ENCODE measurements around the gene SPECC1L. TPM values are rescaled to one million over a fixed set of nuclear protein-coding genes. Genes with fewer than 3 reads are reported as not detected.

Gene SPECC1L
- total RNA-seq, 8 experiments from 2014 or later, result 17.0 to 52.1 (median 43.0) TPM

- Histone ChIP-seq H3K27ac (no peak overlapping the region), H3K4me3 (no peak overlapping the region), H3K4me1 (replicated peaks in 1 of 2) (no peaks in the 10 kb centered on the region)
- no peak for ATAC-seq (replicated peaks in 6 of 8)
- 77 to 100% (median 91%) methylated on average over 2 to 13 of the region's 13 CpGs for WGBS, 10 experiments
- in situ Hi-C loops (cut with MboI; ENCODE audit: low pct_unique_long_range_greater_than_20kb in 2 of 9, low sequenced_read_pairs in 9 of 9, unreplicated experiment in 9 of 9), result loop anchor here in 1 of 9 experiments (25.0 kb wide), 1 partner anchor 190 kb away; no protein-coding TSS in a partner anchor
These were observed 51.4 kb downstream of the SPECC1L start for GRCh38 chr22:24321999-24322398.

DNA sequence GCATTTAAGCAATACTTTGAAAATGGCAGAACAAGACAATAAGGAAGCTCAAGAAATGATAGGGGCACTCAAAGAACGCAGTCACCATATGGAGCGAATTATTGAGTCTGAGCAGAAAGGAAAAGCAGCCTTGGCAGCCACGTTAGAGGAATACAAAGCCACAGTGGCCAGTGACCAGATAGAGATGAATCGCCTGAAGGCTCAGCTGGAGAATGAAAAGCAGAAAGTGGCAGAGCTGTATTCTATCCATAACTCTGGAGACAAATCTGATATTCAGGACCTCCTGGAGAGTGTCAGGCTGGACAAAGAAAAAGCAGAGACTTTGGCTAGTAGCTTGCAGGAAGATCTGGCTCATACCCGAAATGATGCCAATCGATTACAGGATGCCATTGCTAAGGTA, 51.9 kb downstream of the SPECC1L start:
- in situ Hi-C loops (cut with MboI; ENCODE audit: low pct_unique_long_range_greater_than_20kb in 2 of 9, low sequenced_read_pairs in 9 of 9, unreplicated experiment in 9 of 9), result loop anchor here in 1 of 9 experiments (25.0 kb wide), 1 partner anchor 190 kb away; no protein-coding TSS in a partner anchor
- 35 to 100% (median 90%) methylated on average over 2 to 6 of the region's 6 CpGs; no CpG with 5 or more reads in 1 of the 10 experiments for WGBS, 10 experiments
- no peak overlapping the region for H3K27ac ChIP-seq
- ATAC-seq (replicated peaks in 6 of 8), result no peak
- H3K4me3 ChIP-seq, result no peak overlapping the region
- no peaks in the 10 kb centered on the region for H3K4me1 ChIP-seq (replicated peaks in 1 of 2)

GRCh38 chr22:24323233-24323632, 52.6 kb downstream of the SPECC1L start:
- WGBS, 10 experiments, result 80 to 100% (median 97%) methylated on average over 1 to 2 of the region's 2 CpGs; no CpG with 5 or more reads in 2 of the 10 experiments
- in situ Hi-C loops (cut with MboI; ENCODE audit: low pct_unique_long_range_greater_than_20kb in 2 of 9, low sequenced_read_pairs in 9 of 9, unreplicated experiment in 9 of 9), result loop anchor here in 1 of 9 experiments (25.0 kb wide), 1 partner anchor 189 kb away; no protein-coding TSS in a partner anchor
- ATAC-seq (replicated peaks in 6 of 8), result no peak
- H3K4me1 ChIP-seq (replicated peaks in 1 of 2), result no peaks in the 10 kb centered on the region
- no peak overlapping the region for H3K27ac ChIP-seq
- no peak overlapping the region for H3K4me3 ChIP-seq

DNA sequence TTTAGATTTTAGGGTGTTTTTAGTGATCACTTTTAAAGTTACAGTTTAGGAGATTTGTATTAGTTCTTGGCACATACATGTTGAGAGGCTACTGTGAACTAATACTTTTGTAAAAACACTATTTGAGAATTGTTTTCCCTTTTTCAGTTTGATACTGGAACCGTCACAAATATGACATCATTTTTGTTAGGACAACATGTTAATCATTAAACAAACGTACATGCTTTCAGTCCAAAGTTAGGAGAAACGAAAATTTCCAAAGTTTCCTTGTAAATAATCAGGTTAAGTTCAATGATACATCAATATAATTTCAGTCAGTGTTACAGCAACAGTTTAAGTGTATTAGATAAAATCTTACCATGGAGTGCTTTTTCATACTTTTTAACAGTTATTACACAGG, 53.1 kb downstream of the SPECC1L start:
- in situ Hi-C loops (cut with MboI; ENCODE audit: low pct_unique_long_range_greater_than_20kb in 2 of 9, low sequenced_read_pairs in 9 of 9, unreplicated experiment in 9 of 9), result loop anchor here in 1 of 9 experiments (25.0 kb wide), 1 partner anchor 189 kb away; no protein-coding TSS in a partner anchor
- Histone ChIP-seq H3K4me1 (replicated peaks in 1 of 2) (no peaks in the 10 kb centered on the region), H3K4me3 (no peak overlapping the region), H3K27ac (no peak overlapping the region)
- ATAC-seq (replicated peaks in 6 of 8), result no peak
- WGBS, 10 experiments, result 25 to 97% (median 81%) methylated on average over 1 to 3 of the region's 3 CpGs; no CpG with 5 or more reads in 1 of the 10 experiments

DNA sequence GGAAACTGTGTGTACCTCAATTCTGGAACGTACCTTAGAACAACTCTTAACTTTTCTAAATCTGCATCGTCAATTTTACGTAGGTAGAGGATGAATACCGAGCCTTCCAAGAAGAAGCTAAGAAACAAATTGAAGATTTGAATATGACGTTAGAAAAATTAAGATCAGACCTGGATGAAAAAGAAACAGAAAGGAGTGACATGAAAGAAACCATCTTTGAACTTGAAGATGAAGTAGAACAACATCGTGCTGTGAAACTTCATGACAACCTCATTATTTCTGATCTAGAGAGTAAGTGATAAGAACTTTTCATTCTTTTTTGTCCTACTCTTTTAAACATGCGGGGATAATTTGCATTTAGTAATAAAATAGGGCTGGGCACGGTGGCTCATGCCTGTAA, 53.5 kb downstream of the SPECC1L start:
- H3K4me1 ChIP-seq (replicated peaks in 1 of 2), result no peaks in the 10 kb centered on the region
- no peak for ATAC-seq (replicated peaks in 6 of 8)
- WGBS, 10 experiments, result 73 to 97% (median 93%) methylated on average over 3 to 8 of the region's 8 CpGs
- H3K27ac ChIP-seq, result no peak overlapping the region
- no peak overlapping the region for H3K4me3 ChIP-seq
- in situ Hi-C loops (cut with MboI; ENCODE audit: low pct_unique_long_range_greater_than_20kb in 2 of 9, low sequenced_read_pairs in 9 of 9, unreplicated experiment in 9 of 9), result loop anchor here in 1 of 9 experiments (25.0 kb wide), 1 partner anchor 188 kb away; no protein-coding TSS in a partner anchor

- WGBS, 10 experiments, result 10 to 90% (median 47%) methylated on average over 2 to 5 of the region's 5 CpGs
- no peak overlapping the region for H3K4me3 ChIP-seq
- in situ Hi-C loops (cut with MboI; ENCODE audit: low pct_unique_long_range_greater_than_20kb in 2 of 9, low sequenced_read_pairs in 9 of 9, unreplicated experiment in 9 of 9), result no loop called here
- H3K4me1 ChIP-seq (replicated peaks in 1 of 2), result no peaks in the 10 kb centered on the region
- peak in 4 of 8 experiments; percentile 43 to 88 (median 76) for ATAC-seq (replicated peaks in 6 of 8)
- H3K27ac ChIP-seq, result no peak overlapping the region
These were observed 54.6 kb downstream of the SPECC1L start for GRCh38 chr22:24325105-24325757.

- H3K4me3 ChIP-seq, result no peak overlapping the region
- no peak for ATAC-seq (replicated peaks in 6 of 8)
- in situ Hi-C loops (cut with MboI; ENCODE audit: low pct_unique_long_range_greater_than_20kb in 2 of 9, low sequenced_read_pairs in 9 of 9, unreplicated experiment in 9 of 9), result no loop called here
- no peaks in the 10 kb centered on the region for H3K4me1 ChIP-seq (replicated peaks in 1 of 2)
- 64 to 100% (median 100%) methylated on average over 1 to 4 of the region's 4 CpGs; no CpG with 5 or more reads in 3 of the 10 experiments for WGBS, 10 experiments
- no peak overlapping the region for H3K27ac ChIP-seq
These were observed 55.6 kb downstream of the SPECC1L start for GRCh38 chr22:24326266-24326665.

DNA sequence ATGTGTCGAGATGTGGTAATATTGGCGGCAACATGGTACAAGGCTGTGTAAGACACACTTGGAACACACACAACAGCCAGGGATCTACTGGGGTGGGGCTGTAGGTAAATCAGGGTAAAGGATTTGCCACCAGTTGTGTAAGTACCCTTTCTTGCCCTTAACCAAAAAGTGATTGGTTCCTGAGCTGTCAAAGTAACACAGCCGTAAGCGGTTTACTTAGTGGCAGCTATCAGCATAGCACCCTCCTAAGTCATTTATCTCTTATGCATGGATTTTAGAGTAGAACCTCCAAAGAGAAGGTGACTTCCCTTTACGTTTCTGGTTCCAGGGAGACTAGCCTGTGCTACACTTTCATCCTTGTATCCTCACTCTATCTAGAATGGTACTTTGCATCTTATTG, 57.2 kb downstream of the SPECC1L start:
- H3K4me3 ChIP-seq, result no peak overlapping the region
- no peaks in the 10 kb centered on the region for H3K4me1 ChIP-seq (replicated peaks in 1 of 2)
- ATAC-seq (replicated peaks in 6 of 8), result no peak
- in situ Hi-C loops (cut with MboI; ENCODE audit: low pct_unique_long_range_greater_than_20kb in 2 of 9, low sequenced_read_pairs in 9 of 9, unreplicated experiment in 9 of 9), result no loop called here
- 86 to 100% (median 96%) methylated on average over 1 to 5 of the region's 5 CpGs for WGBS, 10 experiments
- no peak overlapping the region for H3K27ac ChIP-seq

DNA sequence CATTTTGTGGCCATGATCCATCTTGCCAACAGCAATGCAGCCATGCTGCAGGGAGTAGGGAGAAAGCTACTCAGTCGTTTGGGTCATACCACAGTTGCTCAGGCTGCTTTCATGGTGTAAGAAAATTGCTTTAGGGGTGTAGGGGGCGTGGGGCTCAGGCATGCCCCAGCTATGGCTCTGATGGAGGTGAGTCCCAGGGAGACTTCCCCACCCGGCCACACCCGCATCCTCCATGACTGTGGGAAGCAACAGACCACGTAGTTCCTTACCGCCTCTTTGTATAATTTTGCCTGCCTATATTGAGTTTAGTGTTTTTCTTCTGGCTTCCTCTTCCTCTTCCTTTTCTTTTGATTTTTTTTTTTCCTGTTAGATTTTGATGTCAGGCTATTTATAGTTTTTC, 58.8 kb downstream of the SPECC1L start:
- H3K4me1 ChIP-seq (replicated peaks in 1 of 2), result no peaks in the 10 kb centered on the region
- no peak for ATAC-seq (replicated peaks in 6 of 8)
- in situ Hi-C loops (cut with MboI; ENCODE audit: low pct_unique_long_range_greater_than_20kb in 2 of 9, low sequenced_read_pairs in 9 of 9, unreplicated experiment in 9 of 9), result no loop called here
- no peak overlapping the region for H3K27ac ChIP-seq
- no peak overlapping the region for H3K4me3 ChIP-seq
- 80 to 100% (median 100%) methylated on average over 1 to 6 of the region's 6 CpGs; no CpG with 5 or more reads in 1 of the 10 experiments for WGBS, 10 experiments

DNA sequence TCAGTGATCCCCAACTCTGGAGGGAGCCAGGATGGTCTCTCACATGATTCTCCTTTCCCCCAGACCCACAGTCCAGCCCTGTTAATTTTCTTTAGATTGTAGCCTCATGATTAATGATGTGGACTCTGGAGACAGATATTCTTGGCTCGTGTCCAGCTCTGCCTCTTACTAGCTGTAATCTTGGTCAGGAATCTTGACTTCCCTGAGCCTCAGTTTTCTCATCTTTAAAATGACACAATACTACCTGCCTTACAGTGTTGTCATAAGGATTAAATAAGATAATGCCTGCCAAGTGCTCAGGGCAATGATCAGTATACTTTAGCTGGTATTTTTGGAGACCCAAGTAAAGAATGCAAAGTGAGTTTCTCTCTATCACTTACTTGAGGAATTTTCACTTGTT, 60.0 kb downstream of the SPECC1L start:
- Histone ChIP-seq H3K4me3 (no peak overlapping the region), H3K27ac (no peak overlapping the region), H3K4me1 (replicated peaks in 1 of 2) (no peaks in the 10 kb centered on the region)
- in situ Hi-C loops (cut with MboI; ENCODE audit: low pct_unique_long_range_greater_than_20kb in 2 of 9, low sequenced_read_pairs in 9 of 9, unreplicated experiment in 9 of 9), result no loop called here
- WGBS, 10 experiments, result 100% methylated on average over 1 of the region's 1 CpG; no CpG with 5 or more reads in 9 of the 10 experiments
- ATAC-seq (replicated peaks in 6 of 8), result no peak

DNA sequence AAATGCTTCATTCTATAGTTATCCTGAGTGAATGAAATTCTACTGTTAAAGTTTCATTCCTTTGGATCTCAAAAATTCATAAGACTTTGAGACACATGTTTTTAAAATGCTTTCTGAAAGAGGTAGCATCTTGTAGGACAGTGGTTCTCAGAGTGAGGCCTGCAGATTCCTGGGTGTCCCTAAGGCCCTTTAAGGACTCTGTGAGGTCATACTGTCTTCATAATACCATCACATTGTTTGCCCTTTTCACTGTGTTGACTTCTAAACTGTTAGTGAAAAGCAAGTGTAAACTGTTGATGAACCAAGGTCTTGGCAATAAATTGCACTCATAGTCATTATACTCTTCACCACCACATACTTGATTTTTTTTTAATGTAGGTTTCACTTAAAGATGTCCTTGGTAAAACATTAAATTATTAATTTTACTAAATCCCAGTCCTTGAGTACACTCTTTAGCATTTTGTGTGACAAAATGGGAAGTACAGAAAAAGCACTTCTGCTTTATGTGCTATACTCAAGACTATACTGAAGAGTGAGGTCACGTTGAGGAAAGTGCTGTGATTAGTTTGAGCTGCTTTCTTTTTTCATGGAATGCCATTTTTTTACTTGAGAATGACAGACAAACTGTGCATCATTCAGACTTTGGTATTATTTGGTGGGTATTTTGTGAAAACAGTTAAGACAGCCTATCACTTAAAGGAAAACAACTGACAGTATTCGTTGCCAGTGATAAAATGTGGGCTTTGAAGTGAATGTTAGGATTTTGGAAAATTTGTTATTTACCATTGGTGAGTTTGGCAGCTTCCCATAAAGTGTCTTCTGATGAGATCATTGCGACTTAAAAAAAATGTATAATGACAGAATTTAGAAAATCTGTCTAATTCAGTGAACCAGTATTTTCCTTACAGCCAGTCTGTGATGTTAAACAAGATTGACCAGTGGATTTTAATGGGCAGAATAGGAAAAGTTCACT, 61.1 kb downstream of the SPECC1L start:
- Histone ChIP-seq H3K27ac (no peak overlapping the region), H3K4me3 (no peak overlapping the region), H3K4me1 (replicated peaks in 1 of 2) (no peaks in the 10 kb centered on the region)
- in situ Hi-C loops (cut with MboI; ENCODE audit: low pct_unique_long_range_greater_than_20kb in 2 of 9, low sequenced_read_pairs in 9 of 9, unreplicated experiment in 9 of 9), result no loop called here
- WGBS, 10 experiments, result 79 to 100% (median 89%) methylated on average over 1 to 3 of the region's 3 CpGs
- peak in 1 of 8 experiments; percentile 38 for ATAC-seq (replicated peaks in 6 of 8)

GRCh38 chr22:24333301-24333700, 62.7 kb downstream of the SPECC1L start:
- WGBS, 10 experiments, result 0 to 100% (median 86%) methylated on average over 1 to 2 of the region's 2 CpGs
- Histone ChIP-seq H3K4me3 (no peak overlapping the region), H3K27ac (no peak overlapping the region), H3K4me1 (replicated peaks in 1 of 2) (no peaks in the 10 kb centered on the region)
- in situ Hi-C loops (cut with MboI; ENCODE audit: low pct_unique_long_range_greater_than_20kb in 2 of 9, low sequenced_read_pairs in 9 of 9, unreplicated experiment in 9 of 9), result no loop called here
- peak in 5 of 8 experiments; percentile 24 to 95 (median 66) for ATAC-seq (replicated peaks in 6 of 8)

GRCh38 chr22:24335496-24335895, 64.9 kb downstream of the SPECC1L start:
- WGBS, 10 experiments, result 67 to 100% (median 92%) methylated on average over 1 of the region's 1 CpG; no CpG with 5 or more reads in 6 of the 10 experiments
- in situ Hi-C loops (cut with MboI; ENCODE audit: low pct_unique_long_range_greater_than_20kb in 2 of 9, low sequenced_read_pairs in 9 of 9, unreplicated experiment in 9 of 9), result no loop called here
- Histone ChIP-seq H3K4me1 (replicated peaks in 1 of 2) (no peaks in the 10 kb centered on the region), H3K27ac (no peak overlapping the region), H3K4me3 (no peak overlapping the region)
- ATAC-seq (replicated peaks in 6 of 8), result no peak
